K562 (cell line): ENCODE results near the gene ABCA13. TPM values are rescaled to one million over a fixed set of nuclear protein-coding genes. Genes with fewer than 3 reads are reported as not detected.

ENCODE experiments used
- ATAC-seq: fragments of 200-7000 bp; cut with Tn5 transposase; 3 replicates; pipeline ENCODE4 v1.9.1; 2020; ENCODE audit warnings: moderate library complexity
- BruUV-seq: library from RNA; stranded (reverse); fragments of 400-500 nt; replicated peaks from 2 replicates; lab custom pipeline; 2021; lab: Mats Ljungman, UMichigan
- CTCF ChIA-PET: fragments of 300-600 bp; formaldehyde crosslinking; extraction: SDS; loops from one replicate; lab custom pipeline; 2021; ENCODE audit warnings: low intra/inter-chr PET ratio; lab: Yijun Ruan, JAX
- POLR2A ChIA-PET: fragments of 300-600, 350-650 bp; sonication (Branson Sonifier 250); formaldehyde crosslinking; extraction: SDS; loops from one replicate; lab custom pipeline; 2021; ENCODE audit warnings: antibody characterized with exemption, inconsistent platforms; lab: Yijun Ruan, JAX
- DNase-seq, 4 experiments: peaks; one replicate each; pipeline versions ENCODE4 v3.0.0 to v3.0.0-alpha.2; 2011 to 2018; ENCODE audit warnings: low spot score in 3 of 4, mixed read lengths in 3 of 4; ENCODE audit errors: extremely low read depth in 1 of 4
- FAIRE-seq: peaks from 2 replicates; lab custom pipeline; 2011; peaks lifted over from hg19 to GRCh38; lab: Jason Lieb, UNC
- H2AFZ ChIP-seq: 2 replicates; pipeline ENCODE4 v1.6.0; 2011; ENCODE audit warnings: low read depth, low read length, control low read depth, inconsistent platforms
- H3K27ac ChIP-seq: fragments of 200-600 bp; 3 replicates; pipeline ENCODE4 v1.8.0; 2011; ENCODE audit warnings: low read depth, mild to moderate bottlenecking, control low read depth, inconsistent platforms, low read length, moderate library complexity, mixed read lengths; ENCODE audit errors: extremely low read depth
- H3K27me3 ChIP-seq, 2 experiments: fragments of 300-600 bp in 1 of 2; 2 replicates in 1 of 2; 3 replicates in 1 of 2; pipeline versions ENCODE4 v1.6.0 to v1.8.0; 2011; ENCODE audit warnings: inconsistent platforms in 2 of 2, low read length in 2 of 2, mild to moderate bottlenecking in 1 of 2, mixed read lengths in 1 of 2, moderate library complexity in 1 of 2; ENCODE audit not compliant: control insufficient read depth in 2 of 2, insufficient read depth in 2 of 2
- H3K36me3 ChIP-seq: fragments of 300-600 bp; 3 replicates; pipeline ENCODE4 v1.8.0; 2011; ENCODE audit warnings: mild to moderate bottlenecking, low read length, inconsistent platforms; ENCODE audit not compliant: control insufficient read depth, insufficient read depth
- H3K4me1 ChIP-seq, 2 experiments: fragments of 200-600 bp in 1 of 2; replicated peaks in 1 of 2; 2 replicates in 1 of 2; 3 replicates in 1 of 2; pipeline versions ENCODE4 v1.5.1 to v1.8.0; 2011; ENCODE audit warnings: inconsistent platforms in 2 of 2, low read length in 2 of 2, mild to moderate bottlenecking in 1 of 2, mixed read lengths in 1 of 2, moderate library complexity in 1 of 2; ENCODE audit not compliant: control insufficient read depth in 2 of 2, insufficient read depth in 2 of 2
- H3K4me2 ChIP-seq: 2 replicates; pipeline ENCODE4 v1.6.1; 2011; ENCODE audit warnings: low read length, control low read depth, inconsistent platforms, mixed read lengths; ENCODE audit not compliant: insufficient read depth
- H3K4me3 ChIP-seq: fragments of 200-600 bp; sonication (generic), shearing (Covaris generic); 2 replicates; pipeline ENCODE4 v1.5.1; 2016; ENCODE audit warnings: control low read depth, inconsistent platforms
- H3K79me2 ChIP-seq: fragments of 200-600 bp; 3 replicates; pipeline ENCODE4 v1.8.0; 2011; ENCODE audit warnings: low read length, inconsistent platforms; ENCODE audit not compliant: control insufficient read depth, insufficient read depth
- H3K9ac ChIP-seq, 2 experiments: 2 replicates each; pipeline versions ENCODE4 v1.6.0 to v1.6.1; 2011; ENCODE audit warnings: low read depth in 2 of 2, low read length in 2 of 2, control low read depth in 1 of 2, inconsistent platforms in 1 of 2, mild to moderate bottlenecking in 1 of 2, mixed read lengths in 1 of 2; ENCODE audit not compliant: insufficient read depth in 1 of 2
- H3K9me1 ChIP-seq: one replicate; pipeline ENCODE4 v1.6.0; 2011; ENCODE audit warnings: inconsistent platforms, mild to moderate bottlenecking, low read length, moderate library complexity; ENCODE audit not compliant: control insufficient read depth, insufficient read depth
- H3K9me3 ChIP-seq: replicated peaks from 2 replicates; pipeline ENCODE4 v1.5.1; 2011; ENCODE audit warnings: low read depth, low read length, inconsistent platforms; ENCODE audit not compliant: control insufficient read depth, insufficient read depth
- H4K20me1 ChIP-seq: replicated peaks from 2 replicates; pipeline ENCODE4 v1.6.1; 2011; ENCODE audit warnings: low read length, inconsistent platforms, mixed read lengths; ENCODE audit not compliant: control insufficient read depth, insufficient read depth
- CC2D1A ChIP-seq: fragments of 450-650 bp; IDR thresholded peaks from 2 replicates; pipeline ENCODE4 v1.6.1; 2017; ENCODE audit warnings: mild to moderate bottlenecking
- ETV5 ChIP-seq: sonication (generic); formaldehyde crosslinking; IDR thresholded peaks from 2 replicates; pipeline ENCODE4 v1.4.0; 2020; ENCODE audit warnings: low read depth, mild to moderate bottlenecking, missing genetic modification reagents
- FOXO4 ChIP-seq: fragments of 450-650 bp; formaldehyde crosslinking; IDR thresholded peaks from 2 replicates; pipeline ENCODE4 v1.4.0; 2020; ENCODE audit warnings: mild to moderate bottlenecking, moderate library complexity
- GABPB1 ChIP-seq: sonication (generic); formaldehyde crosslinking; IDR thresholded peaks from 2 replicates; pipeline ENCODE4 v1.8.0; 2022; ENCODE audit warnings: mild to moderate bottlenecking, missing genetic modification reagents
- KLF13 ChIP-seq: fragments of 450-650 bp; IDR thresholded peaks from 2 replicates; pipeline ENCODE4 v1.6.1; 2016; ENCODE audit warnings: missing genetic modification characterization, low read depth, mild to moderate bottlenecking, missing compliant biosample characterization, moderate library complexity, borderline replicate concordance
- POLR3A ChIP-seq: IDR thresholded peaks from 2 replicates; pipeline ENCODE4 v1.6.1; 2011; ENCODE audit warnings: borderline replicate concordance, mild to moderate bottlenecking, moderate library complexity; ENCODE audit not compliant: insufficient read length, insufficient read depth; ENCODE audit errors: extremely low read depth
- RCOR1 ChIP-seq, 2 experiments: IDR thresholded peaks; 2 replicates each; pipeline ENCODE4 v1.6.1; 2012; ENCODE audit warnings: low read depth in 2 of 2, low read length in 2 of 2, borderline replicate concordance in 1 of 2, improper control_type of control experiment in 1 of 2
- RHOXF2B ChIP-seq: fragments of 250-450 bp; sonication (Bioruptor Pico); conservative IDR thresholded peaks from 2 replicates; pipeline ENCODE4 v1.5.1; 2021
- TAF9B ChIP-seq: fragments of 450-650 bp; IDR thresholded peaks from 2 replicates; pipeline ENCODE4 v1.6.1; 2018; ENCODE audit warnings: mild to moderate bottlenecking; ENCODE audit not compliant: partially characterized antibody
- TGIF2 ChIP-seq: sonication (generic); formaldehyde crosslinking; IDR thresholded peaks from 2 replicates; pipeline ENCODE4 v1.8.1; 2022; ENCODE audit warnings: mild to moderate bottlenecking, missing genetic modification reagents, moderate library complexity
- ZBTB26 ChIP-seq: fragments of 450-650 bp; formaldehyde crosslinking; IDR thresholded peaks from 2 replicates; pipeline ENCODE4 v1.4.0; 2022; ENCODE audit warnings: missing genetic modification characterization
- ZKSCAN8 ChIP-seq: fragments of 200-800 bp; sonication (Bioruptor generic); IDR thresholded peaks from 2 replicates; pipeline ENCODE4 v1.6.1; 2016; ENCODE audit warnings: missing genetic modification characterization, missing compliant biosample characterization
- ZNF280A ChIP-seq: fragments of 450-650 bp; IDR thresholded peaks from 2 replicates; pipeline ENCODE4 v1.6.1; 2018; ENCODE audit warnings: mild to moderate bottlenecking, low read depth; ENCODE audit not compliant: partially characterized antibody
- ZNF347 ChIP-seq: fragments of 450-650 bp; formaldehyde crosslinking; IDR thresholded peaks from 2 replicates; pipeline ENCODE4 v1.4.0; 2020; ENCODE audit warnings: low read depth, mild to moderate bottlenecking, moderate library complexity
- ZNF507 ChIP-seq: conservative IDR thresholded peaks from 2 replicates; pipeline ENCODE4 v1.6.1; 2017; ENCODE audit warnings: missing genetic modification characterization, missing compliant biosample characterization
- WGBS: fragments of 100-300 bp; shearing (Covaris generic); methylation state at CpG from one replicate; pipeline ENCODE4 v1.1.6; 2016; ENCODE audit warnings: low coverage, mixed read lengths; ENCODE audit not compliant: insufficient coverage; ENCODE audit errors: missing lambda C conversion rate; 5-methylcytosine and 5-hydroxymethylcytosine counted together
- in situ Hi-C: fragments of 300-500 bp; cut with MboI; formaldehyde crosslinking; loops from 4 replicates; pipeline ENCODE4 v1.15.0; 2018; ENCODE audit warnings: inconsistent platforms, mixed read lengths
- intact Hi-C: fragments of 100-400 bp; cut with micrococcal nuclease; formaldehyde crosslinking; loops from 2 replicates; pipeline ENCODE4 v1.14.2; 2022
- polyA plus RNA-seq, 8 experiments: library from polyadenylated mRNA; depleted of rRNA in 4 of 8; stranded (reverse) in 5 of 8; unstranded in 3 of 8; fragments of >200 nt; fragmentation: Nextera tagmentation in 2 of 8; fragmentation: Illumina TruSeq in 1 of 8; extraction: Ambion mirVana in 2 of 8; extraction: Trizol in 1 of 8; gene quantifications; 2 replicates each; pipeline versions ENCODE4 v1.2.1 to v1.2.3, GENCODE V29; 2011 to 2014; ENCODE audit warnings: inconsistent platforms in 1 of 8, missing spikeins in 1 of 8
- total RNA-seq, 7 experiments: library from RNA; depleted of rRNA in 6 of 7; stranded (reverse); fragments of >200 nt in 6 of 7; fragmentation: Illumina TruSeq in 2 of 7; extraction: Trizol in 2 of 7; gene quantifications; 2 replicates each; pipeline versions ENCODE4 v1.2.1 to v1.2.3, GENCODE V29; 2011 to 2021; ENCODE audit warnings: low replicate concordance in 1 of 7

ABCA13 gene
- total and polyA plus RNA-seq, 9 of the 15 experiments (the other 6 are each of a cell fraction or from before 2014, with no cell fraction given) = 0.14 to 1.5 (median 0.38) TPM

GRCh38 chr7:48416327-48416908 is 245.2 kb downstream of the ABCA13 start (continued):
- TF ChIP-seq ZBTB26 (CRISPR knock-in tag) (no peak), ZKSCAN8 (CRISPR knock-in tag) (no peak), TGIF2 (CRISPR knock-in tag) (no peak)

GRCh38 chr7:48419401-48419800 is 248.1 kb downstream of the ABCA13 start:
- no peak for DNase-seq
- ATAC-seq = no peak
- no peaks in the 10 kb centered on the region for H3K36me3 ChIP-seq
- intact Hi-C loops = no loop called here
- no peaks in the 10 kb centered on the region for H3K79me2 ChIP-seq
- in situ Hi-C loops = no loop called here
- H3K27me3 ChIP-seq = no peaks in the 10 kb centered on the region
- WGBS = 0% methylated on average over 2 of the region's 2 CpGs
- no peaks in the 10 kb centered on the region for H3K4me1 ChIP-seq
- no peak overlapping the region for H3K27ac ChIP-seq
- no peak overlapping the region for H3K9ac ChIP-seq
- no TSS peak for BruUV-seq
- no peak overlapping the region for H3K4me3 ChIP-seq
- H3K4me2 ChIP-seq = no peak overlapping the region
- POLR2A ChIA-PET = no interaction called here
- H4K20me1 ChIP-seq = no peaks in the 10 kb centered on the region
- no peak overlapping the region for H2AFZ ChIP-seq
- H3K9me3 ChIP-seq = no peaks in the 10 kb centered on the region
- CTCF ChIA-PET = no interaction called here
- H3K9me1 ChIP-seq = no peaks in the 10 kb centered on the region
- FAIRE-seq = no peak
- TF ChIP-seq ZNF280A (no peak), FOXO4 (CRISPR knock-in tag) (no peak), ETV5 (no peak), RCOR1 (IDR thresholded peaks at IDR 0.05; ENCODE audit: borderline replicate concordance in 1 of 2, low read depth in 2 of 2, low read length in 2 of 2) (no peak), POLR3A (no peak), TAF9B (no peak), KLF13 (tag) (no peak), ZNF507 (no peak), RHOXF2B (CRISPR knock-in tag) (no peak), CC2D1A (no peak), ZNF347 (CRISPR knock-in tag) (no peak), GABPB1 (no peak)
